Measurements from ENCODE around the gene AK5. TPM values are rescaled to one million over a fixed set of nuclear protein-coding genes. Genes with fewer than 3 reads are reported as not detected.
"Not testable (repeated sequence)": the region's sequence is repeated elsewhere in the genome, so short reads cannot be mapped to it uniquely, and the experiment has no call there.

AK5 gene
- total RNA-seq, 1 donor from 2014 or later: not detected

DNA sequence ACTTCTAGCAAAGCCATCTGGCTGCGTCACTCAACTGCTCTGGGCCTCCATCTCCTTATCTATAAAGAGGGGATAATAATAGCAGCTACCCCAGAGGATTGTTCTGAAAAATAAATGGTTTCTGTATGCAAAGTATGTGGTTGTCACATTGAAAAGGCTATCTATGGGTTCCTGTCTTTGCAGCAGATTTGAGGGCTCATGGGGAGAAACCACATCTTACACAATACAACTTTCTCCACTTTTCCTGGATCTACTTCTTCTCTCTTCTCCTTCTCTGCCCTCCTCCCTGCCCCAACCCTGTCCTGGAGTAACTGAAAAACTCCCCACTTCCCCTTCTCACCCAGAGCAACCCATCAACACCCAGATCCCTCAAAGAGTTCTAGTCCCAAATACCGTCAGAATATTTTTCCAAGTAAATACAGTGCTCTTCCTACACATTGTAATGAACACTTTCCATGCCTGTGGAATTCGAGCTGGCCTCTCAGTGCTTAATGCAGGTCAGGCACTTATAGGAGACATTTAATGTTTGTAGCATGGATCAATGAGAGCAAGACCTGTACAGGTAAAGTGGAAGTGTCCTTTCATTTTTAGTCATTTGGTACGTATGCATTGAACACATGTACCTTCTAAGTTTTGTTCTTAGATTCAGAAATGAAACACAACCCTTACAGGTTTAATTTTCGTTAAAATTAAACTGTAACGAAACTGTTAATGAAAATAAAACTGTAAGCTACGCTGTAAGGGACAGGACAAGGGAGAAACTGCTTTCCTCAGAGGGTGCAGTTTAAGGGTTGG is 131.9 kb downstream of the AK5 start:
- Mint-ChIP-seq H3K4me3 (no peak overlapping the region), H3K27me3 (ENCODE audit: low read depth) (no peaks in the 10 kb centered on the region), H3K36me3 (peaks cover 2% of the 10 kb centered on the region), H3K27ac (no peak overlapping the region), H3K9me3 (peaks cover 23% of the 10 kb centered on the region), H3K4me1 (peaks cover 16% of the 10 kb centered on the region)
- DNase-seq (ENCODE audit: low spot score in 2 of 2, unreplicated experiment in 2 of 2): no peak
- TF ChIP-seq, protein P1, sequence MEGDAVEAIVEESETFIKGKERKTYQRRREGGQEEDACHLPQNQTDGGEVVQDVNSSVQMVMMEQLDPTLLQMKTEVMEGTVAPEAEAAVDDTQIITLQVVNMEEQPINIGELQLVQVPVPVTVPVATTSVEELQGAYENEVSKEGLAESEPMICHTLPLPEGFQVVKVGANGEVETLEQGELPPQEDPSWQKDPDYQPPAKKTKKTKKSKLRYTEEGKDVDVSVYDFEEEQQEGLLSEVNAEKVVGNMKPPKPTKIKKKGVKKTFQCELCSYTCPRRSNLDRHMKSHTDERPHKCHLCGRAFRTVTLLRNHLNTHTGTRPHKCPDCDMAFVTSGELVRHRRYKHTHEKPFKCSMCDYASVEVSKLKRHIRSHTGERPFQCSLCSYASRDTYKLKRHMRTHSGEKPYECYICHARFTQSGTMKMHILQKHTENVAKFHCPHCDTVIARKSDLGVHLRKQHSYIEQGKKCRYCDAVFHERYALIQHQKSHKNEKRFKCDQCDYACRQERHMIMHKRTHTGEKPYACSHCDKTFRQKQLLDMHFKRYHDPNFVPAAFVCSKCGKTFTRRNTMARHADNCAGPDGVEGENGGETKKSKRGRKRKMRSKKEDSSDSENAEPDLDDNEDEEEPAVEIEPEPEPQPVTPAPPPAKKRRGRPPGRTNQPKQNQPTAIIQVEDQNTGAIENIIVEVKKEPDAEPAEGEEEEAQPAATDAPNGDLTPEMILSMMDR (IDR thresholded peaks at IDR 0.05; ENCODE audit: unreplicated experiment): no peak

DNA sequence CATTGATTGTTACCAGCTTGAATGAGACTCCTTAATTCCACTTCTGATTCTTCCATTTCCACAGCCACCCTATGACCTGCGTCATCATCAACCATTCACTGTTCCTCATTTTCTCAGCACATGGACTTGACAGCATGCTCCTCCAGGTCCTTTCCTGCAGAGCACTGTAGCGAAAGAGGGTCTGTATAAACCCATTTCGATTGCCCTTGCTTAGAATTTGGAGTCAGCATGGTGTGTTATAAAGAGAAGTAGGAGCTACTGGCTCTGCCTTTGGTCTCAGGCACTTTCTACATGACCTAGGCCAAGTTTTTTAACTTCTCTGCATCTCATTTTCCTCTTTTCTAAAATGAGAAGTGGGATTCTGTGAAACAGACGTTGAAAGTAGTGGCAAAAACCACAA is 133.8 kb downstream of the AK5 start:
- H3K27me3 Mint-ChIP-seq (ENCODE audit: low read depth): no peaks in the 10 kb centered on the region
- H3K4me3 Mint-ChIP-seq: no peak overlapping the region
- no peak overlapping the region for H3K27ac Mint-ChIP-seq
- peaks cover 2% of the 10 kb centered on the region for H3K36me3 Mint-ChIP-seq
- H3K4me1 Mint-ChIP-seq: peaks cover 18% of the 10 kb centered on the region
- TF ChIP-seq, protein P1 (IDR thresholded peaks at IDR 0.05; ENCODE audit: unreplicated experiment): no peak
- DNase-seq (ENCODE audit: low spot score in 2 of 2, unreplicated experiment in 2 of 2): no peak
- peaks cover 13% of the 10 kb centered on the region for H3K9me3 Mint-ChIP-seq

DNA sequence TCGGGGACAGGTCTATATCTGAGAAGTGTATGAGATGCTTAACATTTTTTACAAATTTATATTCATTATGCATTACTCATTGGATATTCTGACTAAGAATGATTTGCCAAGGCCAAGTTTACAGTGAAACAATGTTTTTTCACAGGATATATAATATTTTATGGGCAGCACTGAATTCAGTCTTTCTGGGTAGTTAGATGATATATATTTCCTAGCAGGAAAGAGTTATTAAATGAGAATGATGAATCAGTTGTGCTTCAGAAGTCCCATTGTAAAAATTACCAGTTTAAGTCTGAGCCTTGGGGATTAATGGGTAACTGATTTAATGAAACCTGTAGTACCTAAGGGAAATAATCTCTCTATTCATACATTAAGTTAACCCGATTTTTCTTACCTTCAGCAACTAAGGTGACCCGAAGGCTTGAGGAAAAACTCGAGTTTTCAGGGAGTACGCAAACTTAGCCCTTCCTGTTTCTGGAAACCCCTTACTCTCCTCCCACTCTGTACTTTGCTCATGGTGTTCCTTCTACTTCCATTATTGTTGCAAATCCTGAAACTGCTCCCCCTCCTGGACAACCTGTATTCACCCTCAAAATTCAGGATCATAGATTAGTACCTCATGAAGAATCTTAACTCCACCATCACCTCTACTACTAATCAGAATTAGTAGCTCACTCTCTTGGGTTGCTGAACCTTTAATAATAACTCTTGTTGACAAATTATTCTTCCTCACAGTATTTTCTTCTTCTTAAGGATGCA is 135.1 kb downstream of the AK5 start:
- TF ChIP-seq, protein P1 (IDR thresholded peaks at IDR 0.05; ENCODE audit: unreplicated experiment): peak; percentile 51
- H3K36me3 Mint-ChIP-seq: peaks cover 2% of the 10 kb centered on the region
- no peak overlapping the region for H3K4me3 Mint-ChIP-seq
- no peaks in the 10 kb centered on the region for H3K27me3 Mint-ChIP-seq (ENCODE audit: low read depth)
- H3K4me1 Mint-ChIP-seq: peaks cover 18% of the 10 kb centered on the region
- H3K9me3 Mint-ChIP-seq: peaks cover 13% of the 10 kb centered on the region
- DNase-seq (ENCODE audit: low spot score in 2 of 2, unreplicated experiment in 2 of 2): no peak
- no peak overlapping the region for H3K27ac Mint-ChIP-seq

DNA sequence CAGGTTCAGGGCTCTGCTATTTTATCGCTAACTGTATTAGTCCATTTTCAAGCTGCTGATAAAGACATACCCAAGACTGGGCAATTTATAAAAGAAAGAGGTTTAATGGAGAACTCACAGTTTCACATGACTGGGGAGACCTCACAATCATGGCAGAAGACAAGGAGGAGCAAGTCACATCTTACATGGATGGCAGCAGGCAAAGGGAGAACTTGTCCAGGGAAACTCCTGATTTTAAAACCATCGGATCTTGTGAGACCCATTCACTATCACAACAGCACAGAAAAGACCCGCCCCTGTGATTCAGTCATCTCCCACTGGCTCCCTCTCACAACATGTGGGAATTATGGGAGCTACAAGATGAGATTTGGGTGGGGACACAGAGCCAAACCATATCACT is 136.2 kb downstream of the AK5 start:
- not testable (repeated sequence) for H3K4me3 Mint-ChIP-seq; H3K27ac Mint-ChIP-seq; H3K27me3 Mint-ChIP-seq (ENCODE audit: low read depth); H3K36me3 Mint-ChIP-seq; DNase-seq (ENCODE audit: low spot score in 2 of 2, unreplicated experiment in 2 of 2); H3K4me1 Mint-ChIP-seq
- H3K9me3 Mint-ChIP-seq: peaks cover 17% of the 10 kb centered on the region

DNA sequence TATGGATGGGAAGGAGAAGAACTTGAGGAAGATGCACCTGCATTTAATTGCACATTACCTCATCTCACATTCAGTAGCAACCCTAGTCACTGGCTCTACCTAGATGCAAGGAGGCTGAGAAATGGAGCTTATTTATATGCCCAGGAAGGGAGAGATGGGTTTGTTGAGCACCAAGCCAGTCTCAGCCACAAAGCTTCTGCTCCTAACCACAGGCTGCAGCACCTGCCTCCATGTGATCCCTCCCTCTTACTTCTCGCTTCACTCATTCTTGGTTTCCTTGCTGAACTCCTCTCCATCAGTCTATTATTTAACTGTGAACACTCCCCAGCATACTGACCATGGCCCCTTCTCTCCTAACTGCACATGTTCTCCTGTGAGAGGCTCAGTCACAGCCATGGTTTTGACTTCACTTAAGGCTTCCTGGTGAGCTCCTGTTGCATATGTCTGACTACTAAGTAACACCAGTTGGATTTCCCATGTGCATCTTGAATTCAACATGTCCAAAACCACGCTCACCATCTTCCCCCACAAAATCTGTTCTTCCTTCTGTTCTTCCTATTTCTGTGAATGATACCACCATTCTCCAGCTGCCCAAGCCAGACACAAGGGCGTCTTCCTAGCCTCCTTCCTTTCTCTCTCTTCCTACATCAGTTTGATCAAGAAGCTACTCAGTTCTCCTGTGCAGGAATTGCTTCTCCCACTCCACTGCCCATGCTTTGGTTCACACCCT is 139.8 kb downstream of the AK5 start:
- Mint-ChIP-seq H3K4me3 (no peak overlapping the region), H3K4me1 (peaks cover 2% of the 10 kb centered on the region), H3K9me3 (peaks cover 43% of the 10 kb centered on the region), H3K27me3 (ENCODE audit: low read depth) (no peaks in the 10 kb centered on the region), H3K36me3 (peaks cover 6% of the 10 kb centered on the region), H3K27ac (no peak overlapping the region)
- TF ChIP-seq, protein P1 (IDR thresholded peaks at IDR 0.05; ENCODE audit: unreplicated experiment): no peak
- no peak for DNase-seq (ENCODE audit: low spot score in 2 of 2, unreplicated experiment in 2 of 2)
